ENCODE data around the gene COL23A1.

The COL23A1 gene

DNA sequence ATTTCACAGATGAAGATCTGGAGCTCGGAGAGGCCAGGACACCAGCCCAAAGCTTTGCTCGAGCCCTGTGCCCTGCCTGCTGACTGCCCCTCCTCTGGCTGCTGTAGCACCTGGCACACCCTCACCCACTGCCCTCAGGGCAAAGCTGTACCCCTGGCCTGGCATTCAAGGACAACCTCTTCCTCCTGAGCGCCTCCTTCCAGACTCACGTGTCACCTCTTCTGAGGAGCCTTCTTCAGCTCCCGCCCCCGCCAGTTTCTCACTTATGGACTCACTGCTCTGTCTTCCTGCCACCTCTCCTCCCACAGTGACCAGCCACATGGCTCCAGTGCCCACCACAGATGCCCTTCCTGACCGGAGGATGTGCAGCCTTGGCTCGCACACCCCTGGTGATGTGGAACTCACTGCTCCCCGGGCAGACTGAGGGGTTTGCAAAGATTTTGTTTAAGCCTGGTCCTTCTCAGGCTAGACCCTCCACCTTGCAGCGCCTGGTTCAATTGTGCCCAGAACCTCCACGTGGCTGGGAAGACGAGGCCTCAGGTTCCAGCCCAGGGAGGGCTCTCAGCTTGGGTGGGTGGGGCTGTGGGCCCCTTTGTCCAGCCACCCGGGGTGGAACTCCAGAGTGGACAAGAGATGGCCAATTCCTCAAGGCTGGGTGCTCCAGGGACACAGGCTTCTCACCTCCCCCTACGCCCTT lies 311.0 kb downstream of the COL23A1 start:
- TF ChIP-seq, protein P1, sequence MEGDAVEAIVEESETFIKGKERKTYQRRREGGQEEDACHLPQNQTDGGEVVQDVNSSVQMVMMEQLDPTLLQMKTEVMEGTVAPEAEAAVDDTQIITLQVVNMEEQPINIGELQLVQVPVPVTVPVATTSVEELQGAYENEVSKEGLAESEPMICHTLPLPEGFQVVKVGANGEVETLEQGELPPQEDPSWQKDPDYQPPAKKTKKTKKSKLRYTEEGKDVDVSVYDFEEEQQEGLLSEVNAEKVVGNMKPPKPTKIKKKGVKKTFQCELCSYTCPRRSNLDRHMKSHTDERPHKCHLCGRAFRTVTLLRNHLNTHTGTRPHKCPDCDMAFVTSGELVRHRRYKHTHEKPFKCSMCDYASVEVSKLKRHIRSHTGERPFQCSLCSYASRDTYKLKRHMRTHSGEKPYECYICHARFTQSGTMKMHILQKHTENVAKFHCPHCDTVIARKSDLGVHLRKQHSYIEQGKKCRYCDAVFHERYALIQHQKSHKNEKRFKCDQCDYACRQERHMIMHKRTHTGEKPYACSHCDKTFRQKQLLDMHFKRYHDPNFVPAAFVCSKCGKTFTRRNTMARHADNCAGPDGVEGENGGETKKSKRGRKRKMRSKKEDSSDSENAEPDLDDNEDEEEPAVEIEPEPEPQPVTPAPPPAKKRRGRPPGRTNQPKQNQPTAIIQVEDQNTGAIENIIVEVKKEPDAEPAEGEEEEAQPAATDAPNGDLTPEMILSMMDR (IDR thresholded peaks at IDR 0.05) = no peak
- peaks cover 21% of the 10 kb centered on the region for H3K9me3 Mint-ChIP-seq
- H3K4me1 Mint-ChIP-seq = peaks cover 36% of the 10 kb centered on the region
- H3K27me3 Mint-ChIP-seq (ENCODE audit: low read depth, poor library complexity) = peaks cover 25% of the 10 kb centered on the region
- peaks cover 6% of the 10 kb centered on the region for H3K36me3 Mint-ChIP-seq (ENCODE audit: low read depth)
- DNase-seq = no peak
- no peak overlapping the region for H3K27ac Mint-ChIP-seq
- no peak overlapping the region for H3K4me3 Mint-ChIP-seq

DNA sequence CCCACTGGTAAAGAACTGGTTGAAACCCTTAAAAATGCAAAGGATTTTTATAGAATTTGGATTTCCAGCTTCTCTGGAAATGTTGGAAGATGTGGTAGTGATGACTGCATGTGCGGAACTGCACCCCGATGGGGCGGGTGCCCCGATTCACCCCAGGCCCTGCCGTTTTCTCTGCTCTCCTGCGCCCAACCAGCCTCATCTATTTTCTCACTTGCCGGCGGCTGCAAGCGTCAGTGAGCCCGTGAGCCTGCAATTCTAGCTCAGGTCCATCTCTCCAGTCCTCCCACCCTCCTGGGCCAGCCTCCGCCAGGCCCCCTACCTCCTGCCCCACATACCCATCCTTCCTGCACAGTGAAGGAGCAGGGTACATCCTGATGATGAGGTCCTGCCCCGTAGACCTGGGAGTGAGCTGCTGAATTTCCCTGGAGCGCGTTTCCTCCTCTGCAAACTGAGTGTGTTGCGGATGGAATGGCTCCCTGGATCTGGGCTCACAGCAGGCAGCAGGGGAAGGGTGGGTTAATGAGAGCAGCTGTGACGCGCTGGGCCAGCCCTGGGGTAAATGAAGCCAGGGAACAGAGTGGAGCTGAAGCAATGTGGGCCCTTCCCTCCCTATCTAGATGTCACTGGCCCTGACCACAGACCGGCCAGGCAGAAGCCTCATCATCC lies 311.7 kb downstream of the COL23A1 start:
- H3K36me3 Mint-ChIP-seq (ENCODE audit: low read depth) = peaks cover 6% of the 10 kb centered on the region
- peaks cover 25% of the 10 kb centered on the region for H3K27me3 Mint-ChIP-seq (ENCODE audit: low read depth, poor library complexity)
- TF ChIP-seq, protein P1 (IDR thresholded peaks at IDR 0.05) = no peak
- H3K4me3 Mint-ChIP-seq = no peak overlapping the region
- peaks cover 36% of the 10 kb centered on the region for H3K4me1 Mint-ChIP-seq
- H3K9me3 Mint-ChIP-seq = peaks cover 14% of the 10 kb centered on the region
- no peak for DNase-seq
- no peak overlapping the region for H3K27ac Mint-ChIP-seq

DNA sequence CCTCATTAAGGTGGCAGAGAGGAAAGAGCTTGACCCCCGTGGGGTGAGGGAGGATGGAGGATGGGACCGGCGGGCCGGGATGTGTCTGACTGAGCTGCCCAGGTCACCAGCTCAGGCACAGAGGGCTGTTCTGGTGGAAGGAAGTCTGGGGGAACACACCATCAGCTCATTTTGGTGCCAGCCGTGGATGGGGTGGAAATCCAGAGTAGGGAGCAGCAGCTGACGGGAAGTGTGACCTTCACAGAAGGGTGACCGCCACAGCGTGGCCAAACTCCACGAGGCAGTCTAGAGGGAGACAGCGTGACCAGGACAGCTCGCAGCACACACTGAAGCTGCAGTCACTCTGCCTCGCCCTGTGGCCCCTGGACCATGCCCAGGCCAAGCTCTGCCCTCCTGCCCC lies 312.3 kb downstream of the COL23A1 start:
- TF ChIP-seq, protein P1 (IDR thresholded peaks at IDR 0.05) = no peak

DNA sequence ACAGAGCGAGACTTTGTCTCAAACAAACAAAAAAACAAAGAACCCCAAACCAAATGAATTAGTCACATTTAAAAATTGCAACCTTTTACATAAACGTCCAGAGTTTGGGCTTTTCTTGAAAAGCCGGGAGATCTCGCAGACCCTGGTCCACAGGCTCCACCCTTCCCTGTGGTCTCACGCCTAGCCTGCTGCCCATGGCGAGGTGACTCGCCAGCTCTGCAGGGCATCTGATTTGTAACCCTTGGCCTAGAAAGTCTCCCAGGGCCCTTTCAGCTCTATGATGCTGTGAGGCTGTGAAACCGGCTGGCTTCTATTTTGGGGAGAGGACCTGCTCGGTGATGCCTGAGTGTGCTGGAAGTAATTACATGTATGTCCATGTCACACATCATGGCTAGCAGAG lies 312.8 kb downstream of the COL23A1 start:
- Mint-ChIP-seq H3K27ac (no peak overlapping the region), H3K4me1 (peaks cover 31% of the 10 kb centered on the region), H3K27me3 (ENCODE audit: low read depth, poor library complexity) (peaks cover 23% of the 10 kb centered on the region), H3K36me3 (ENCODE audit: low read depth) (peaks cover 6% of the 10 kb centered on the region), H3K9me3 (peaks cover 12% of the 10 kb centered on the region), H3K4me3 (no peak overlapping the region)
- TF ChIP-seq, protein P1 (IDR thresholded peaks at IDR 0.05) = no peak
- DNase-seq = no peak

More for the DNA sequence above, 312.3 kb downstream of the COL23A1 start:
- H3K27me3 Mint-ChIP-seq (ENCODE audit: low read depth, poor library complexity) = peaks cover 25% of the 10 kb centered on the region
- peaks cover 6% of the 10 kb centered on the region for H3K36me3 Mint-ChIP-seq (ENCODE audit: low read depth)
- H3K4me3 Mint-ChIP-seq = no peak overlapping the region
- peaks cover 31% of the 10 kb centered on the region for H3K4me1 Mint-ChIP-seq
- no peak for DNase-seq
- peaks cover 12% of the 10 kb centered on the region for H3K9me3 Mint-ChIP-seq
- no peak overlapping the region for H3K27ac Mint-ChIP-seq

DNA sequence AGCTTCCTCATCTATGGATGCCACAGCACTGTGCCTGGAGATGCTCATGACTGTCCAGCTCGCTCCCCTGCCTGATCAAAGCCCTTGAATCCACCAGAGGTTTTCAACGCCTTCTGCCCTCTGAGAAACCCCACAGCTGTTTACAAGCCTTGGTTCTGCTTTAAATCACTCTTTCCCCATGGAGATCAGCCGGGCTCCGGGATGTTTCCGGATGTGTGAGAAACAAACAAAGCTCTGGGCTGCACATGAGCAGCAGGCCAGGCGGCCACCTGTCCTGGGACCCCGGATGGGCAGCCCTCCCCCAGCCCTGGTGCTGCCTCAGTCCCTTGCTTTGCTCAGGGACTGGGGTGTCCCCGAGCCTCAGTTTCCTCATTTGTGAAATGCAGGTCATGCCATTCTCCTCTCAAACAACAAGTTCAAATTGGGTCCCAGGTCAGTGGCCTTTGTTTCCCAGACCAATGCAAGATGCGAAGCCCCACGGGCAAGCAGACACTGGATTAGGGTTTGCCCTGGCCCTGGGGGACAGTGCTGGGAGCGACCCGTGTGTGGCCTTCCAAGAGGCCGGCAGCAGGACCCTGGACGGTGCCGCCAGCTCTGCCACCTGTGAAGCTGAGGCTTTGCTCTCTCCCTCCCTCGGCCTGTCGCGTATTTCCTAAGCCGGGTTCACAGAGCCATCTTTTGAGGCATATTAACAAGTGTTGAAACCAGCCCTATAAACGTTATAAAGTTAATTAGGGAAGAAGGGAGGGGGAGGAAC lies 315.2 kb downstream of the COL23A1 start:
- Mint-ChIP-seq H3K36me3 (ENCODE audit: low read depth) (peaks cover 6% of the 10 kb centered on the region), H3K27me3 (ENCODE audit: low read depth, poor library complexity) (peaks cover 8% of the 10 kb centered on the region), H3K9me3 (peaks cover 12% of the 10 kb centered on the region), H3K27ac (no peak overlapping the region), H3K4me1 (peaks cover 23% of the 10 kb centered on the region), H3K4me3 (no peak overlapping the region)
- no peak for DNase-seq
- TF ChIP-seq, protein P1 (IDR thresholded peaks at IDR 0.05) = no peak

Measured in nephron progenitor cell (in vitro differentiated cells).